HG03565 (cell line): ENCODE measurements around the gene SNX8.

ENCODE experiments used
- ATAC-seq: cut with Tn5 transposase; IDR thresholded peaks from one replicate; pipeline ENCODE4 v1.9.1; 2021; ENCODE audit warnings: mild to moderate bottlenecking, moderate library complexity; ENCODE audit not compliant: unreplicated experiment

The SNX8 gene

GRCh38 chr7:2208712-2209111, 105.5 kb downstream of the SNX8 start:
- no peak for ATAC-seq

- ATAC-seq: no peak
These were observed 109.0 kb downstream of the SNX8 start for GRCh38 chr7:2205036-2205780.

- no peak for ATAC-seq
These were observed 109.8 kb downstream of the SNX8 start for GRCh38 chr7:2204446-2204845.

- ATAC-seq: no peak
These were observed 110.4 kb downstream of the SNX8 start for GRCh38 chr7:2203766-2204300.

GRCh38 chr7:2202901-2203765, 111.1 kb downstream of the SNX8 start:
- ATAC-seq: no peak

- no peak for ATAC-seq
These were observed 111.9 kb downstream of the SNX8 start for GRCh38 chr7:2202361-2202761.
